ENCODE measurements around the gene PRXL2C.

- TF ChIP-seq EZH2 (IDR thresholded peaks at IDR 0.05; ENCODE audit: borderline replicate concordance, insufficient read depth, low read length, poor library complexity, severe bottlenecking) (no peak), REST (IDR thresholded peaks at IDR 0.05; ENCODE audit: borderline replicate concordance) (no peak), MXI1 (conservative IDR thresholded peaks at IDR 0.05; ENCODE audit: poor library complexity, severe bottlenecking) (no peak), SMC3 (conservative IDR thresholded peaks at IDR 0.05; ENCODE audit: poor library complexity) (no peak), TAF1 (IDR thresholded peaks at IDR 0.05; ENCODE audit: low read depth) (no peak)
- TF ChIP-seq, protein P1, sequence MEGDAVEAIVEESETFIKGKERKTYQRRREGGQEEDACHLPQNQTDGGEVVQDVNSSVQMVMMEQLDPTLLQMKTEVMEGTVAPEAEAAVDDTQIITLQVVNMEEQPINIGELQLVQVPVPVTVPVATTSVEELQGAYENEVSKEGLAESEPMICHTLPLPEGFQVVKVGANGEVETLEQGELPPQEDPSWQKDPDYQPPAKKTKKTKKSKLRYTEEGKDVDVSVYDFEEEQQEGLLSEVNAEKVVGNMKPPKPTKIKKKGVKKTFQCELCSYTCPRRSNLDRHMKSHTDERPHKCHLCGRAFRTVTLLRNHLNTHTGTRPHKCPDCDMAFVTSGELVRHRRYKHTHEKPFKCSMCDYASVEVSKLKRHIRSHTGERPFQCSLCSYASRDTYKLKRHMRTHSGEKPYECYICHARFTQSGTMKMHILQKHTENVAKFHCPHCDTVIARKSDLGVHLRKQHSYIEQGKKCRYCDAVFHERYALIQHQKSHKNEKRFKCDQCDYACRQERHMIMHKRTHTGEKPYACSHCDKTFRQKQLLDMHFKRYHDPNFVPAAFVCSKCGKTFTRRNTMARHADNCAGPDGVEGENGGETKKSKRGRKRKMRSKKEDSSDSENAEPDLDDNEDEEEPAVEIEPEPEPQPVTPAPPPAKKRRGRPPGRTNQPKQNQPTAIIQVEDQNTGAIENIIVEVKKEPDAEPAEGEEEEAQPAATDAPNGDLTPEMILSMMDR (IDR thresholded peaks at IDR 0.05; ENCODE audit: poor library complexity, severe bottlenecking): no peak
Measured at GRCh38 chr9:96612966-96613589, 42.0 kb downstream of the PRXL2C start.
